GM18507 (cell line): Measurements from ENCODE around the gene PLEKHN1.
A peak's percentile ranks its signal among the peaks of the same experiment; 100 is the strongest.

ENCODE experiments used
- DNase-seq: peaks from one replicate; pipeline ENCODE4 v3.0.0; 2011; ENCODE audit warnings: low read depth; ENCODE audit not compliant: insufficient read length; ENCODE audit errors: extremely low spot score
- FAIRE-seq: peaks from 2 replicates; lab custom pipeline; 2011; peaks lifted over from hg19 to GRCh38; lab: Jason Lieb, UNC

The PLEKHN1 gene

DNA sequence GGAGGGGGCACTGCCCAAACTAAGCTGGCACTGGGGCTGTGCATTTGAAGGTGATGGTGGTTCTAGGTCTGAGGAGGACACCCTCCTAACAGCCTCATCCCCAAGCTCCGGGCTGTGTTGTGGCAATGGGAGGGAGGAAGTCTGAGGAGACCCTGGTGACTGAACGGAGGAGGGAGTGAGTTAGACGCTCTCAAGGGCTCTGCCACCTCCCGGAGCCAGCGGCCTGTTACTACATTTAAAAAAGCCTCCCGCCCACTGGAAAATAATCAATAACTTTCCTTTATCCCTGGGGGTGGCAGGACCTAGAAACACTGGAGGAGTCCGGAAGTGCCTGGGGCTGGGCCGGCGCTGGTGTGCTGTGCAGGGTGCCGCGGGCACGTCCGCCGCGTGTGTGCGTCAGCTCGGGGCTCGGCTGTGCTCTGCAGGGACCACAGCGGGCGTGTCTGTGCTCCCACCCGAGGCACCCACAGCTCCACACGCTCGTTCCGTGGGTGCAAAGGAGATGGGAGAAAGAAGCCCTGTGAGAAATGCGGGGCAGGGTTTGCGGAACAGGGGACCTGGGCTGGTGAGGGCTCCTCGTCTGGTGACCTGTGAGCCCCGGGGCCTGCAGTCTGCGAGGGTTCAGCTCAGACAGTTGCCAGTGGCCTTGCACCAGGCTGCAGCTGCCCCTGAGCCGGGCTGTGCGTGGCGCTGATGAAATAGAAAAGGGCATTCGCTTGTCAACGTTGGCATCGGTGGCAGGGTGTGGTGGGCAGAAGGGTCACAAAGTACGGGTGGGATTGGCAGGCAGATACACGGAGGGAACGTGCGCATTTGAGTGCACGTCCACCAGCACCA lies 37.2 kb upstream of the PLEKHN1 start:
- FAIRE-seq, result no peak
- DNase-seq, result no peak

DNA sequence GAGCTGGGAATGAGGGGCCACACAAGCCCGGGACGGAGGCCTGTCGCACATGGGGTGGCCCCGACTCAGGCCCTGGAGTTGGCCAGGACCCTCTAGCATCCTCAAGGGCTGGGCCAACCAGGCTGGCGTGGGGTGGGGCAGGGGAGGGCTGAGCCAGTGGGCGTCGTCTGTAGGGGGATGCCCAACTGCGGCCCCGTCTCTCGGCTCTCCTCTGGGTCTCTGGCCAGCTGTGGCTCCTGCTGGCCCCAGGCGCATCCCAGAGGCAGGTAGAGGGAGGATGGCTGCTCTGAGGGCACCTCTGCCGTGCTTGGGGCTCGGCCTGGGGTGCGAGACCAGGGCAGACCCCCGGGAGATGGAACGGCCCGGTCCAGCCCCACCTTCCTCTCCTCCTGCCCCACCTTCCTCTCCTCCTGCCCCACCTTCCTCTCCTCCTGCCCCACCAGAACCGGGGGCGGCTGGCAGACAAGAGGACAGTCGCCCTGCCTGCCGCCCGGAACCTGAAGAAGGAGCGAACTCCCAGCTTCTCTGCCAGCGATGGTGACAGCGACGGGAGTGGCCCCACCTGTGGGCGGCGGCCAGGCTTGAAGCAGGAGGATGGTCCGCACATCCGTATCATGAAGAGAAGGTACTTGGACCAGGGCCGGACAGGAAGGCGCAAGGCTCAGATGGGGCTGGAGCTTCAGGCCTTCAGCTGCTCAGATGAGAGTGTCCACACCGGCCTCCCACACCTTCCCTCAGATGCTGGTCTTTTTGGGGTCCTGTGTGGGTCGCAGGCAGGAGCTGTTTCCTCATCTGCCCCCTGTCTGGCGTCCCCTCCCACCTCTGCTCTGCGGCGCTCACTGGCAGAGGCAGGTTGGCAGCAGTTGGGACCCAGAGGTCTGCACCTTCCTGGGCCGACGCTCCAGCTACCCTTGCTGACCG lies 36.3 kb upstream of the PLEKHN1 start:
- DNase-seq (no peak), FAIRE-seq (no peak)

DNA sequence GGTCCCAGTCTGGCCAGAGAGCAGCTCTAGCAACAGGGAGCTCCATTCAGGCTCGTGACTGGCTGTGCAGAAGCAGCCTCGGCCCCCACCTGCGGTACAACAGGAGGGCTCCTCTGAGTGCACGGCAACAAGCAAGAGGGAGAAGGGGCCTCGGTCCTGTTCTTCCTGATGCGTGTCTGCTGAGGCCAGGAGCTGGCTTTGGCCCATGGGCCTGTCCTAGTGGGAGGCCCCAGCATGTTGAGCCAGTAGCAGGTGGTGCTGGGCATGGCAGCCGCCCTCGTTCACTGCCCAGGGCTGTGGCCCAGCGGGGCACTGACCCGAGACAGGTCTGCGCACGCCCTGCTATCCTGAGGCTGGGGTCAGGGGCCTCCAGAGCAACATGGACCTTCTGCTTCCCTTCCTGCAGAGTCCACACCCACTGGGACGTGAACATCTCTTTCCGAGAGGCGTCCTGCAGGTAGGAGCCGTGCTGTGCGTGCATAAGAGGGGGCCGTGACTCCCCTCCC lies 35.6 kb upstream of the PLEKHN1 start:
- DNase-seq, result no peak
- FAIRE-seq, result no peak

DNA sequence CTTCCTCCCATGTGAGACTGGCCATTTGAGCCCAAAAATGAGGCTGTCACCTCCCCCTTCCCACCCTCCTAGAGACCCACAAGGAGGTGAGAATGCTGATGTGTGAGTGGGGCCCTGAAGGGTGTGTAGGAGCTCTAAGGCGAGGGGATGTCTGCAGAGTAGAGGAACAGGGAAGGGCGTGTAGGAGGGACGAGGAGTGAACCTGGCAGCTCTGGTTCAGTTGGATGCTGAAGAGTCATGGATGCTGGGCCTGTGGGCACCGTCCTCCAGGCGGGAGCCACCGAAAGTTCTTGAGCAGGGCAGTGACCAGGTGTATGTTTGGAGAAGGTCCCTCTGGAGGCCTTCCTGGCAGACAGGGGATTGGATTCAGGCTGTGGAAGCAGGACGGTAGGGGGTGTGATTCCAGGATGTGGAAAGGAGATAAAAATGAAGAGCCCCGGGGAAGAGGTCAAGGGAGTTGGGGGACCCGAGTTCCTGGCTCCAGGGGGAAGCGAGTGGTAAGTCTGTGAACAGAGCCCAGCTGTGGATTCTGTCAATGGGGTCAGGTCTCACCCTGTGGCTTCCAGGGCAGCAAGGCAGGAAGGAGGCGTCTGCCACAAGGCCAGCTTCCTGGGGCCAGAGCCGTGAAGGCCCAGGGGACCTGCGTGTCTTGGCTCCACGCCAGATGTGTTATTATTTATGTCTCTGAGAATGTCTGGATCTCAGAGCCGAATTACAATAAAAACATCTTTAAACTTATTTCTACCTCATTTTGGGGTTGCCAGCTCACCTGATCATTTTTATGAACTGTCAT lies 34.7 kb upstream of the PLEKHN1 start:
- no peak for DNase-seq
- no peak for FAIRE-seq

DNA sequence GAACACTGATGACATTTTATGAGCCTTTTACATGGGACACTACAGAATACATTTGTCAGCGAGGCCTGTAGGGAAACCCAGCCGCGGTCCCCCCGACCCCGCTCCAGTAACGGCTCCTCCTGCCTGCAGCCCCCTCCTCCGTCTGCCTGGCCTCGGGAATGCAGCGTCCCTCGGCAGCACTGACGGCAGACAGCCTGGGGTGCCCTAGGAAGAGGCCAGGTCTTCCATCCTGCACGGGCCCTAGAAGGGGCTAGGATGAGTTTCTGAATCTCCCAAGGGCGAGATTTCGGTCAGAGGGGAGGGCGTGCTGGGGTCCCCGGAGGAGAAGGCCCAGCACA lies 34.1 kb upstream of the PLEKHN1 start:
- FAIRE-seq (no peak), DNase-seq (no peak)

DNA sequence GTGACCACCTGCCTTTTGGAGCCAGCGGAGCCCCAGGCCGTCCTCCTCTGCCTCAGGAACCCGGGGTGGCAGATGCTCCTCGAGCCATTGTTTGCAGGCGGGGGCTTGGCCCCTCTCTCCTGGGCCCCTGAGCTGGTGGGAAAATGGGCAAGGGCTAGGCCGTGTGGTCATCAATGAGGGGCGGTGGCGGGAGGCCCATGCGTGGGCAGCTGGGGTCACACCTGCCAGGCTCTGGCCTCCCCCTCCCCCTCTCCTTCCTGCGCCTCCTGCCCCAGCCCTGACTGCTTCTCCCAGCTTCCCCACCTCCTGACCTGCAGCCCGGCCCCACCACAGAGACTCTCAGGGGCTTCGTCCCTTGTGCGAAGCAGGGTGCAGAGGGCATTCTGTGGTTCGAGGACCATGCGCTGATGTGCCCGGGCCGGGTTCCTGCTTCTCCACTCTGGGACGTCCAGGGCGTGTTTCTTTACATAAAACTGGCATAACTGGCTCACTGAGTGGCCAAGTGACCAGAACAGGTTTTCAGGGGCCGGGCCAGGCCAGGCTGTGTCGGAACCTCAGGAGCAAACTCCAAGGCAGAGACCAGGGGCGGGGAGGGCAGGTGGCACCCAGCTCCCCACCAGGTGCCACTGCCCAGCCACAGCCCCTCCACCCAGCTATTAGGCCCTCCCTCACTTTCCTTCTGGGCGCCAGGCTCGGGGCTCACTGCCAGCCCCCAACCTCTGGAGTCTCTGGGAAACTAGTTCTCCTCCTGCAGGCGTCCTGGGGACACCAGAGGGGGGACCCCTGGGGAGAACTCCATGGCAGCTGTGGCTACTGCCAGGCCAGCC lies 33.3 kb upstream of the PLEKHN1 start:
- DNase-seq (no peak), FAIRE-seq (no peak)

DNA sequence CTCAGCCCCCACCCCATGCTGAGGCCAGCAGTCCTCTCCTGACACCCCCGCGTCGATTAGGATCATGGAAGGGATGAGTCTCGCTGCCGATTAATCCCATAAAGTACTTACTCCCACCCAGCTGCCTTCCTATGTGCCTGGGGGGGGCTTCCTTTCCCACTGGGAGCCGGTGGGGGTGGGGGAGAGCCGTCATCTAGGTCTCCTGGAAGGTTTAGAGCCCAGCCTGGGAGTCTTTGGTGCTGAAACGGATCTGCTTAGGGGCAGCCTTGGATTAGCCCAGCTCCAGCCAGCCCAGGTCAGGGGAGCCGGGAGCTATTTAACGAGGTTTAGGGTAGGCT lies 32.7 kb upstream of the PLEKHN1 start:
- no peak for FAIRE-seq
- DNase-seq, result no peak

DNA sequence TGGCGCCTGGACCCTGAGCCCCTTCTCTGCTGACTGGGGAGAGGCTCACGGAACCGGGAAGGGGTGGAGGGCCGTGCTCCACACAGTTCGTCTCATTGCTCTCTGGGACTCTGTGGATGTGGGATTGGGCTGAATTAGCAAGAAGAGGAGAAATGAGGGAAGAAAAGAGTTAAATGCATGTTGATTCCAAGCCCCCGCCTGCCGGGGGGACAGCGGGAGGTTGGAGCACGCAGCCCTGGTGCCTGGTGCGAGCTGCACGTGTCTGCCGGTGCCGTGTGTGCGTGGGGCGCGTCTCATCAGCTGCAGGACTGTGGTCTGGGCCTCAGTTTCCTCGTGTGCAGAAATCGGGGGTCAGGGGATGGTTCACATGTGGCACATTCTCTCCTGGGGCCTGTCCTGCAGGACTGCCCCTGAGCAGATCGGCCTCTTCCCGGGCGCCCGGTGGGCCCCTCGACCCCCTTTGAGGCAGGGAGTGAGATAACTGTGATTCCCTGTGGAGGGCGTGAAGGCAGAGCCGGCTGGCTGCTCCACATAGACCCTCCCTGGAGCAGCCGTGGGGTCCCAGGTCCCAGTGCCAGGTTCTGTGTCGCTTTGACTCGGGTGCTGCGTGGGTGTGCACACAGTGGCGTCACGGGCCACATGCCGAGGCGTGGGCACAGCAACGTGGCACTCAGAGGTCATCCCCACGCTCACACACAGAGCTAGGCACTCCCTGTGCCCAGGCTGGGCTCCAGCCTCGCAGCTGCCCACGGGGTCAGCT lies 31.1 kb upstream of the PLEKHN1 start:
- no peak for FAIRE-seq
- no peak for DNase-seq

DNA sequence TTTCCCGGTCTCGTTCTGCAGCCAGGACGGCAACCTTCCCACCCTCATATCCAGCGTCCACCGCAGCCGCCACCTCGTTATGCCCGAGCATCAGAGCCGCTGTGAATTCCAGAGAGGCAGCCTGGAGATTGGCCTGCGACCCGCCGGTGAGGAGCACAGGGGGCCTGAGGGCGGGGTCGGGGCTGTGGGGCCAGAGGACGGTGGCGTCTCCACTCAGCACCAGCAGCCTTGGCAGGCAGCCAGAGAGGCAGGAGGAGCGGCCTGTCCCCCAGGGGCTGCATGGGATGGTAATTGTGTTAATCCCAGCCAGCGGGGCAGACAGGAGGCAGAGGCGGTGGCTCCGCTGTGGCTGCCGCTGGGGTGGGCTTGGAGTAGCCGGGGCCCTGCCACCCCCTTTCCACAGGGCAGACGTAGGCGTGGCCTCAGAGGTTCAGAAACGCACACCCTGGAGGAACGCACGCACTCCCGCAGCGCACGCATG lies 30.5 kb upstream of the PLEKHN1 start:
- DNase-seq (no peak), FAIRE-seq (no peak)

DNA sequence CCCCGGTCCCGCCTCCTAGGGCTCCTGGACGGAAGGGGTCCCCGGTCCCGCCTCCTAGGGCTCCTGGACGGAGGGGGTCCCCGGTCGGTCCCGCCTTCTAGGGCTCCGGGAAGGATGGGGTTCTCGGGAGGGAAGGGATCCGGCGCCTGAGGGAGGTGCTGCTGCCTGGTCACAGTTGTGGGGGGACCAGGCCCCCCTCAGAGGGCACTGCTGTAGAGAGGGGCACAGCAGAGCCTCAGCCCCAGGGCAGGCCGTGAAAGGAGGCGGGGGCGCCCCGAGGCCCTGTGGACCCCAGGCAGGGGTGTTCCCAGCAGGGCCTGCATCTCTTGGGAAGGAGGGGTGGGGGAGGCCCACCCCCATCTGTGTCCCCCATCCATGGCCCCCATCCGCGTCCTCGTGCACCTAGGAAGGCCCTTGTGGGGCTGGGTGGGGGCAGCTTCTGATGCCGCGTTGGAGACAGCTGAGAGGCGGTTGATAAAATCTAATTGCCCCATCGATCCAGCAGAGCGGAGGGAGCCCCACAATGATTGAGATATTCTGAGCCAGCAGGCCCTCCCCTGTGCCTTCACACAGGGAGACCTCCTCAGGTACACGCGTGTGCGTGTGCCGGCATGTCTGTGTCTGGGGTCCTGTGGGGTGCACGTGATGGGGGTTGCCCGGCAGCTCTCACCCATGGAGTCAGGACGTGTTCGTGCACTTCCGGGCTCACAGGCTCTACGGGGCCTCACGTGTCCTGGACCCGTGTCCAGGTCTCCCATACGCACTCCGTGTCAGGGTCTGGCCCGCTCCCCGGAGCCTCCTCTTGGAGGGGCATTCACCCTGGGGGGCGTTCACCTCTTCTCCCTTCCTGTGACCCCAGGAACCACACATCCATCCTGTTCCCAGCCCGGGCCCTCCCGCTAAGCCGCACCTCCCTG lies 29.7 kb upstream of the PLEKHN1 start:
- no peak for DNase-seq
- FAIRE-seq, result no peak

DNA sequence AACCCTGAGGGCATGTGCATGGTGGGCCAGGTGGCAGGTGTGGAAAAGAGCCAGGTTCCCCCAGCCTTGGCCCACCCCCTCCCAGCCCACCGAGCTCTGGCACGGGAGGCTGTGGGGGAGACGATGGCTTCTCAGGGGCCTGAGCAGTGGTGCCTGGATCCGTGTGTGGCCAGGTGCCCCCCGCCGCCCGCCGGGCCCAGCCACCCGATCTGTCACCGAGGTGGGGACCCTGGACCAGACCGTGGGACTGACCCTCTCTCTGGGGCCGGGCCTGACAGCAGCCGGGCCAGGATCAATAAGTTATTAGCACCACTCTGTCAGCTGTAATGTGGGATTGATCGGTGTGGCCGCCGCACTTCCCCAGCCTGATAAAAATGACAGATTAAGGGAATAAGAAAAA lies 28.8 kb upstream of the PLEKHN1 start:
- DNase-seq, result no peak
- no peak for FAIRE-seq

DNA sequence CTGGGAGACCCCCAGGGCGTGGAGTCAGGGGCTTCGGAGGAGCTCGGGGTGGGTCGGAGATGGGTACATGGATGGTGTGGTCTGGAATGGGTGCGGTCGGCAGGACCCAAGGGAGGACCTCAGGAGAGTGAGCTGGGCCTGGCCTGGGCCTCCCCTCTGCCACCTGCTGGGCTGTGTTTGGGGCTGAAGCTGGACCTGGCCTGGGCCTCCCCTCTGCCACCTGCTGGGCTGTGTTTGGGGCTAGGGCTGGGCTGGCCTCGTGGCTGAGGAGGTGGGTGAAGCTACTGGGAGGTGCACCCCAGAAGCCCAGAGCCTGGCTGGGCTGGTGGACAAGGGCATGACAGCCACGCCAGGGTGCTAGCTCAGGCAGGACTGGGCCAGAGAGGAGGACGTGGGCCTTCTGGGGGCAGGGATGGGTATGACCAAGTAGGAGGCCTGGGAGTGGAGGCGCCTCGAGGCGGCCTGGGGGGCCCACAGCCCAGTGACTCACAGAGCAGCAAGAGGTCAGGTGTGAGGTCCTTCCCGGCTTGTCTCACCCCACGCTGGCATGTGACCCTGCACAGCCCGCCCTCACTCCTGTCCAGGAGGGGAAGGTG lies 28.1 kb upstream of the PLEKHN1 start:
- no peak for DNase-seq
- FAIRE-seq, result peak; percentile 58

DNA sequence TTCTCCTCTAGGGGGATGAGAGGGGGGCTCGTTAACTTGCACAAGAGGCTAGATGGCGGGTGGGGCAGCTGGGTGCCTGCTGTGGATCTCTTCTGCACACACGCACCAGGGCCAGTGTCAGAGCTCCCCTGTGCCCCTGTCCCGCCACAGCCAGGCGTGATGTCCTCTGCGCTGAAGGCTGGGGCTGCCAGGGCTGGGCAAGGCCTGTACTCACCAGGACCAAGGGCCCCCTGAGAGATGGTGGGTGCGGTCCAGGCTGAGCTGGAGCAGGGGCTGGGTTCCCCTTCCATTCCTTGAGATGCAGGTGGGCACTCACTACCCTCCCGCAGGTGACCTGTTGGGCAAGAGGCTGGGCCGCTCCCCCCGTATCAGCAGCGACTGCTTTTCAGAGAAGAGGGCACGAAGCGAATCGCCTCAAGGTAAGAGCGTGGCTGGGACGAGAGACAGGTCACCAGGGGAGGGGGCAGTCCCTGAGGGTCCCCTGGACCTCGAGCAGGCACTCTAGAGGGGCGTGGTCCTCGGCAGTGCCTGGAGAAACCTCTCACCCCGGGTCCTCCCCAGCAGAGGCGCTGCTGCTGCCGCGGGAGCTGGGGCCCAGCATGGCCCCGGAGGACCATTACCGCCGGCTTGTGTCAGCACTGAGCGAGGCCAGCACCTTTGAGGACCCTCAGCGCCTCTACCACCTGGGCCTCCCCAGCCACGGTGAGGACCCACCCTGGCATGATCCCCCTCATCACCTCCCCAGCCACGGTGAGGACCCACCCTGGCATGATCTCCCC lies 27.4 kb upstream of the PLEKHN1 start:
- FAIRE-seq (no peak), DNase-seq (no peak)

DNA sequence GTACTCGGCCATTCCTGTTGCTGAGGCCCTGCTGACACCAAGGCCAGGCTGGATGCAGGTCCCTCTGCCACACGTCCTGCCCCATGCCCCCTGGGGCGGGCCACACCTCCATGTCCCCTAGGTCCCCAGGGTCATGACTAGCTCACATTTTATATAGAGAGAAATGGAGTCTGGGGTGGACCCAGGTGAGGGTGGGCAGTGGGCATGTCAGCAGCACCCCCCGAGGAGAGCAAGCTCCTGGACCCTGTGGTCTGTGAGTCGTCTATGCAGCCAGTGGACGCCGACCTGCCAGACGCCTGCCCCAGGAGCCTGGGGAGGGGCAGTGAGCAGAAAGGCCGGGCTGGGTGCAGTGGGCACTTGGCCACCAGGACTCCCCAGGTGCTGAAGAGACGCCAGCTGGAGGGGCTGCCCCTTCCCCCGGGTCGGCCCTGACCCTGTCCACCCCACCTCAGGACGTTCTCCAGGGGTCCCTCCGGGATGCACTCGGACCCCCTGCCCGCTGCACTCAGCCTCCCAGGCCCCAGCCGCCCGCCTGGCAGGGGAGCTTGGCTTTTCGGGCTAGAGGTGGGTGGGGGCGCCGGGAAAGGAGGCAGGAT lies 26.7 kb upstream of the PLEKHN1 start:
- FAIRE-seq (no peak), DNase-seq (no peak)

DNA sequence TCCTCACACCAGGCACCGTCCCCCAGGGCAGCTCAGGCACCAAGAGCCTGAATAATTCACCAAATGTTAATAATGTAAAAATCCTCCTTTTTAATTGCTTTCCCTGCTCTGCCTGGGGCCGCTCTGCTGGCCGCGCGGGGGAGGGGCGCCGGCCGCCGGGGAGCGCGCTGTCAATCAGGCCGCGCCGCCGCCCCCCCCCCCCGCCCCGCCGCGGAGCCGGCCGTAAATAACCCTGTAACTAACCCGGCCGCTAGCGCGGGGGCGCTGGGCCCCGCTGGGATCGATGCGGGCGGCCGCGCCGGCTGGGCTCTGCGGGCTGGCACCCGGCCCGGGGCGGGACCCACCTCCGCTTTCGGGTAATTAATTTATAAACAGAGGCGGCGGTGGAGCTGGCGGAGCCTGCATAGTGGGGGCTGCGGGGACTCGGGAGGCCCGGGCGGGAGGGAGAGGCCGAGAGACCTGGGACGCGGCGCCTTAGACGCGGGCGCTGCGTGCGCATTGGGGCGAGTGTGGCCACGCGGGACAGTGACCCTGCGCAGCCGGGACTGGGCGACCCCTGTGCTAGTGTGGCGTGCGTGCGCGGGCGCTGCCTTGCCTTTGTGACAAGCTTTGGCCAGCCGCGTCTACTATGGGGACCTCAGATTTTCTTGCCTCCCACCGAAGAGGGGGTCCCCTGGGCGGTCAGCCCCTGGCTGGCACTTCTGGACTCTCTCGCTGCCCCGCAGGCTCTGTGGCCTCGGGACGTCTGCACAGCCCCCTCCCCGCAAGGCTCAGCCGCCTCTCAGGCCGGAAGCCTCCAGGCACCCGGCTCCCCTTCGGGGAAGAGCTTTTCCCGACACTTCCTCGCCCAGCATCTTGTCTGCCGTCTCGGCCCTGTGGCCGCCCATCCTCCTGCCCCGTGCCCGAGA lies 25.9 kb upstream of the PLEKHN1 start:
- FAIRE-seq (no peak), DNase-seq (peak; percentile 46)
